ENCODE data around the gene NDST4.

NDST4 gene

DNA sequence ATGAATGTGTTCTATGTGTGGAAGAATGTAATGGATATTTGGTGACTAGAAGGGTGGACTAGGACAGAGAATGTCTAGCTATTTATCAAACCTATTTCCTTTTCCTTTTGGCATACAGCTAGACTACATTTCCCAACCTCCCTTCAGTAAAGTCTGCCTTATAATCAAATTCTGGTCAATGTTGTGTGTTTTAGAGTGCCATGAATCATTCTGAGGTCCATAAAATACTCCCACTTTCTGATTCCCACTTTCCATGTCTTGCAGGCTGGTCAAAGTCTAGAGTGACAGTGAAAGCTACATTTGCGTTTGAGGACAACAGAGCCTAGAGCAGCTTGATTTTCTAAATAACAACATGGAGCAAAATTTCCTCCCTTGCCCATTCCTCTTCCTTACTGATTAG, 297.7 kb downstream of the NDST4 start:
- Histone ChIP-seq H3K4me3 (ENCODE audit: low read length) (no peak overlapping the region), H3K36me3 (ENCODE audit: control insufficient read depth, low read length) (no peaks in the 10 kb centered on the region), H3K9me2 (replicated peaks; ENCODE audit: control insufficient read depth, low read length) (no peaks in the 10 kb centered on the region), H3F3A (ENCODE audit: control insufficient read depth, insufficient read depth) (no peaks in the 10 kb centered on the region), H4K20me1 (ENCODE audit: control insufficient read depth, insufficient read depth, low read depth, low read length) (no peaks in the 10 kb centered on the region), H3K4me1 (ENCODE audit: control insufficient read depth, low read length) (no peaks in the 10 kb centered on the region), H3K79me2 (ENCODE audit: control insufficient read depth, low read length) (no peaks in the 10 kb centered on the region), H3K4me2 (ENCODE audit: low read length) (no peak overlapping the region), H3K27me3 (ENCODE audit: control insufficient read depth, low read length) (no peaks in the 10 kb centered on the region; the same call in 1 of the 2 replicates), H3K27ac (ENCODE audit: low read depth, low read length) (no peak overlapping the region), H3K9me3 (ENCODE audit: control insufficient read depth, insufficient read depth, low read length) (no peaks in the 10 kb centered on the region)
- TF ChIP-seq, protein P1, sequence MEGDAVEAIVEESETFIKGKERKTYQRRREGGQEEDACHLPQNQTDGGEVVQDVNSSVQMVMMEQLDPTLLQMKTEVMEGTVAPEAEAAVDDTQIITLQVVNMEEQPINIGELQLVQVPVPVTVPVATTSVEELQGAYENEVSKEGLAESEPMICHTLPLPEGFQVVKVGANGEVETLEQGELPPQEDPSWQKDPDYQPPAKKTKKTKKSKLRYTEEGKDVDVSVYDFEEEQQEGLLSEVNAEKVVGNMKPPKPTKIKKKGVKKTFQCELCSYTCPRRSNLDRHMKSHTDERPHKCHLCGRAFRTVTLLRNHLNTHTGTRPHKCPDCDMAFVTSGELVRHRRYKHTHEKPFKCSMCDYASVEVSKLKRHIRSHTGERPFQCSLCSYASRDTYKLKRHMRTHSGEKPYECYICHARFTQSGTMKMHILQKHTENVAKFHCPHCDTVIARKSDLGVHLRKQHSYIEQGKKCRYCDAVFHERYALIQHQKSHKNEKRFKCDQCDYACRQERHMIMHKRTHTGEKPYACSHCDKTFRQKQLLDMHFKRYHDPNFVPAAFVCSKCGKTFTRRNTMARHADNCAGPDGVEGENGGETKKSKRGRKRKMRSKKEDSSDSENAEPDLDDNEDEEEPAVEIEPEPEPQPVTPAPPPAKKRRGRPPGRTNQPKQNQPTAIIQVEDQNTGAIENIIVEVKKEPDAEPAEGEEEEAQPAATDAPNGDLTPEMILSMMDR (IDR thresholded peaks at IDR 0.05; ENCODE audit: low read depth, low read length, poor library complexity, severe bottlenecking): no peak
- TF ChIP-seq EZH2phosphoT487 (IDR thresholded peaks at IDR 0.05; ENCODE audit: borderline replicate concordance, low read length): no peak

DNA sequence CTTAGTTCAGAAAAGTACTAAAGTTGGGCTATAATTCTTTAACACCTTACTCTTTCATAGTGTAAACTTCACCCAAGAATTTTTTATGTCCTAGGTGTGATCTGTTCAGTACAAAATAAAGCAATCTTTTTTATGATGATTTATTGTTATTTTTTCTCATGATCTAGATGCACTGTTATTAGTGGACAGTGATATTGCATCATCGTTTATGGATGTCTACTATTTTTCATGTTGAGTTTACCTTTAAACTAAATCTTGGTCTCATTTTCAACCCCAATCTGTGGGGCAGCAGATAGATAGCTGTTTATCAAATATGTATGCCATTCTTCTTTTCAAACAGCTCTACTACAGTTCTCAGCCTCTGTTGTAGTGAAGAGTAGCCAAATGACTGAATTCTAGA, 299.5 kb downstream of the NDST4 start:
- no peaks in the 10 kb centered on the region for H3K4me1 ChIP-seq (ENCODE audit: control insufficient read depth, low read length)
- H3K79me2 ChIP-seq (ENCODE audit: control insufficient read depth, low read length): no peaks in the 10 kb centered on the region
- H3F3A ChIP-seq (ENCODE audit: control insufficient read depth, insufficient read depth): no peaks in the 10 kb centered on the region
- TF ChIP-seq, protein P1 (IDR thresholded peaks at IDR 0.05; ENCODE audit: low read depth, low read length, poor library complexity, severe bottlenecking): no peak
- no peak for TF ChIP-seq EZH2phosphoT487 (IDR thresholded peaks at IDR 0.05; ENCODE audit: borderline replicate concordance, low read length)
- H3K27ac ChIP-seq (ENCODE audit: low read depth, low read length): no peak overlapping the region
- no peak overlapping the region for H3K4me2 ChIP-seq (ENCODE audit: low read length)
- H3K4me3 ChIP-seq (ENCODE audit: low read length): no peak overlapping the region
- H4K20me1 ChIP-seq (ENCODE audit: control insufficient read depth, insufficient read depth, low read depth, low read length): no peaks in the 10 kb centered on the region
- no peaks in the 10 kb centered on the region for H3K36me3 ChIP-seq (ENCODE audit: control insufficient read depth, low read length)
- no peaks in the 10 kb centered on the region for H3K9me2 ChIP-seq (replicated peaks; ENCODE audit: control insufficient read depth, low read length)
- H3K27me3 ChIP-seq (ENCODE audit: control insufficient read depth, low read length): peaks cover 2% of the 10 kb centered on the region; the same call in 1 of the 2 replicates
- no peaks in the 10 kb centered on the region for H3K9me3 ChIP-seq (ENCODE audit: control insufficient read depth, insufficient read depth, low read length)

DNA sequence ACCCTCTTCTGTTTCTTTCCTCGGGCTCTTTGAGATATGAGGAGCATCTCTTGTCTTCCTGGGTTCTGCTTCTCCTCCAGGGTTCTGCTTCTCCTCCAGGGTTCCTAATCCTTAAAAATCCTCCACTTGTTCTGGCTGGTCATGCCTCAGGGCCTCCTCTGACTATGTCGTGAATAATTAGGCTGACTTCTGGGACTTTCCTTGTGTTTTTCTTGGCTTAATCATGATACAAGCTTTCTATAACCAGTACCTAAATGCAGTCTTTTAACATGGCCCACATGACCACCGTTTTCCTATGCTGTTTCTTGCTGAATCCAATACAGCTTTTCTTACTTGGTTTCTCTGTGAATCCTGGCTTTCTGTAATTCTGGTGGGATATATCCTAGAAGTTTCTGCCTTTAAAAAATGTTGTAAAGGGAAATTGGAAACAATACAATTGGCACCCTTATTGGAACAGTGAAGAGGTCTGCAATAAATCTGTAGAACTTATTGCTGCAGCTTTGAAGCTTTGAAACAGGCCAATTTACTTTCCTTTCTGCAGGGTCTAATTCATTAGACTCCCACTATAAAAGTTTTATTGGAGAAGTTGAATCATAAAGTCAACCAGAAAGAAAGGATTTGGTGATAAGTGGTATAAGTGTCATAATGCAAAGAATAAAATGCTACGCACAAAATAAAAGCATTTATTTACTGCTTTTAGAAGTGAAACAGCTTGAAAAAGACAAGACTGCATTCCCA, 301.7 kb downstream of the NDST4 start:
- Histone ChIP-seq H3K36me3 (ENCODE audit: control insufficient read depth, low read length) (no peaks in the 10 kb centered on the region), H3K4me3 (ENCODE audit: low read length) (no peak overlapping the region), H3K27me3 (ENCODE audit: control insufficient read depth, low read length) (peaks cover 6% of the 10 kb centered on the region), H3K4me2 (ENCODE audit: low read length) (no peak overlapping the region), H3K9me2 (replicated peaks; ENCODE audit: control insufficient read depth, low read length) (no peaks in the 10 kb centered on the region), H4K20me1 (ENCODE audit: control insufficient read depth, insufficient read depth, low read depth, low read length) (no peaks in the 10 kb centered on the region), H3F3A (ENCODE audit: control insufficient read depth, insufficient read depth) (no peaks in the 10 kb centered on the region), H3K79me2 (ENCODE audit: control insufficient read depth, low read length) (no peaks in the 10 kb centered on the region), H3K4me1 (ENCODE audit: control insufficient read depth, low read length) (peaks cover 4% of the 10 kb centered on the region), H3K9me3 (ENCODE audit: control insufficient read depth, insufficient read depth, low read length) (no peaks in the 10 kb centered on the region), H3K27ac (ENCODE audit: low read depth, low read length) (no peak overlapping the region)
- no peak for TF ChIP-seq EZH2phosphoT487 (IDR thresholded peaks at IDR 0.05; ENCODE audit: borderline replicate concordance, low read length)
- TF ChIP-seq, protein P1 (IDR thresholded peaks at IDR 0.05; ENCODE audit: low read depth, low read length, poor library complexity, severe bottlenecking): no peak

Data from DOHH2 (cell line).